Activated naive CD8-positive, alpha-beta T cell treated with anti-CD3 and anti-CD28 coated beads, Interleukin-2, amount 50 U/mL, for 24 hours (primary cell): Measurements from ENCODE around the gene MSH5.

Source experiments
- ATAC-seq: fragments of 150-1000 bp; cut with Tn5 transposase; one replicate; pipeline ENCODE4 v1.10.0; 2021
- DNase-seq: peaks from one replicate; pipeline ENCODE4 v3.0.0; 2021
- H3K27ac Mint-ChIP-seq: one replicate; pipeline ENCODE4 v1.8.0; 2021; ENCODE audit warnings: mild to moderate bottlenecking, mixed read lengths
- H3K27me3 Mint-ChIP-seq: one replicate; pipeline ENCODE4 v1.8.0; 2021; ENCODE audit warnings: mixed read lengths
- H3K36me3 Mint-ChIP-seq: one replicate; pipeline ENCODE4 v1.8.0; 2021; ENCODE audit warnings: low read depth, mixed read lengths
- H3K4me1 Mint-ChIP-seq: one replicate; pipeline ENCODE4 v1.8.0; 2021; ENCODE audit warnings: mixed read lengths
- H3K4me3 Mint-ChIP-seq: one replicate; pipeline ENCODE4 v1.8.0; 2021; ENCODE audit warnings: mild to moderate bottlenecking, moderate library complexity, mixed read lengths
- H3K9me3 Mint-ChIP-seq: one replicate; pipeline ENCODE4 v1.8.0; 2021; ENCODE audit warnings: mixed read lengths

The MSH5 gene

DNA sequence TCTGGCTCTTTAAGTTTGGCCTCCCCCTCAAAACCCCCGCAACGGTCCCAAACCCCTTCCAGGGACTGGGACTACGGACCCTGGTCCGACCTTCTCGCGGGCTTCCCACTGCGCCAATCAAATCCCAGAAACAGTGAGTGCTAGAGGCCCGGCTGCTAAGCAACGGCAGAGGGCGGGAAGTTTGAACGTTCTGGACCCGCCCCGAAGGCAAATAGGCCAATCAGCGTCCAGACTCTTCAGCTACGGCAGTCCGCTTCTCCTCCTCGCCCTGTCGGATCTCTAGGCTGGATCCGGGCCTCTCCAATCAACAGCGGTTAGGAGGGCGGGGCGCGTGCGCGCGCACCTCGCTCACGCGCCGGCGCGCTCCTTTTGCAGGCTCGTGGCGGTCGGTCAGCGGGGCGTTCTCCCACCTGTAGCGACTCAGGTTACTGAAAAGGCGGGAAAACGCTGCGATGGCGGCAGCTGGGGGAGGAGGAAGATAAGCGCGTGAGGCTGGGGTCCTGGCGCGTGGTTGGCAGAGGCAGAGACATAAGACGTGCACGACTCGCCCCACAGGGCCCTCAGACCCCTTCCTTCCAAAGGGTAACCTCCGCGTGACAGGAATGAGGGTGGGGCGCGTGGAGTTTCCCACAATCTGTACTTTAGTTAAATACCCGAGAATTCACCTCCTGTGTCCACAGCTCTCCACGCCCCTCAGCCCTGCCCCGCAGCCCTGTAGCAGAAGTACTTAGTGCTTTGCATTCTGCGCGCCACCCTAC is at the start of gene MSH5:
Gene MSH5 (plus strand): TSS at position 367 of the 758 bp plus-strand sequence. CDS start 462 bp downstream, outside the sequence.
- H3K27me3 Mint-ChIP-seq: peaks cover 3% of the 10 kb centered on the region
- peak; percentile 89 for ATAC-seq
- no peaks in the 10 kb centered on the region for H3K9me3 Mint-ChIP-seq
- peak within 1 kb of the TSS; percentile 97 for H3K4me3 Mint-ChIP-seq
- peak; percentile 97 for DNase-seq
- peak within 1 kb of the TSS; percentile 83 for H3K27ac Mint-ChIP-seq
- peaks cover 52% of the 10 kb centered on the region for H3K4me1 Mint-ChIP-seq
- peaks cover 46% of the 10 kb centered on the region for H3K36me3 Mint-ChIP-seq

DNA sequence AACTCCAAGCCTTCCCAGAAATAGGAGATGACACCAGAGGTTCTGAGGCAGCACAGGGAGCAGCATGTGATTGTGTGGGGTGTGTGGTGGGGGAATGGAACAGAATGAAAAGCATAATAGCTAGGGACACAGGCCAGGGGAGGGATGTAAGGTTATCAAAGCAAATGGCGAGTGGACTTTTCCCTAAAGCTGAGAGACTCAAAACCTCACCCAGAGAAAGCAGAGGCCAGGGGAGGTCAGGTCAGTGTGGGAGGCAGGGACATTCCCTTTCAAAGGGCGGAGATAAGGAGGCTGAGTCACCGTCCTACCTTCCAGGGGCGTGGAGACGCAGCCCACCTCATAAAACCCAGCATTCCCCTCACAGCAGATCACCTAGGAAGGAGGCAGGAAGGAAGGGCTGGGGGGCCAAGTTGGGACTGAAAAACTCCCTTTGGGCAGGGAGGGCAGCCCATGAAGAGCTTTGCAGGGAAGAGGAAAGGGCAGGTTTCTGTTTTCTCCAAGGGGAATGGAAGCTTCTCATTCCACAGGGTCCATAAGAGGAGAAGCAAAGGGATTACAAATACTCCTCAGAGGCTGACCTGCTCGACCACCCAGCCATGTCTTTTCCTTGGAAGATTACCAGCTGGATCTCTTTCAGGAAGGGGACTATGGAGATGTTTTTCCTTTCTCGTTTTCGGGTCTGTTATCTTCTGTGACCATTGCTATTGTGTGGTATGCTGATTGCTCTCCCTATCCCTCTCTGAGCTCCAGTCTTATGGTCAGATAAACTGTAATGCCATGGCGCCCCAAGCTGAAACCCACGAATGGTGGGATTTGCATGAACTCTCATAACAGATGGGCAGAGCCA is 49.4 kb upstream of the MSH5 start:
- DNase-seq (no peak), ATAC-seq (peak; percentile 44)
- Mint-ChIP-seq H3K4me1 (peaks cover 10% of the 10 kb centered on the region), H3K4me3 (no peak overlapping the region), H3K27me3 (no peaks in the 10 kb centered on the region), H3K27ac (peak overlapping the region; percentile 59), H3K36me3 (peaks cover 15% of the 10 kb centered on the region), H3K9me3 (no peaks in the 10 kb centered on the region)

DNA sequence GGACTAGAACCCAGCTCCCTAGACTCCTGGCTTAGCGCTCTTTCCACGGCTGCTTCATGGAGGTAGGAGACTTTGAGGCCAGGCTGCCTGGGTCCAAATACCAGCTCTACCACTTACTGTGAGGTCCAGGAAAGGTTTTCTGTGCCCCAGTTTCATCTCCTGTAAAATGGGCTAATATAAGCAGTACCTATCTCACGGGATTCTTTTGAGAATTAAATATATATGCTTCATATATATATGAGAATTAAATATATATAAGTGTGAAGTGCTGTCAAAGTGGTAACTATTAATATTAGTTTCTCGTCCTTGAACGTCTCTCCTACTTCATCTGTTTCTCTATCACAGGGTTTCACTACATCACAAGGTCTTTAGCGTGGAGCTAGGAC is 48.7 kb upstream of the MSH5 start:
- Mint-ChIP-seq H3K9me3 (no peaks in the 10 kb centered on the region), H3K4me1 (peaks cover 10% of the 10 kb centered on the region), H3K4me3 (no peak overlapping the region), H3K27me3 (no peaks in the 10 kb centered on the region), H3K36me3 (peaks cover 18% of the 10 kb centered on the region), H3K27ac (no peak overlapping the region)
- no peak for DNase-seq
- no peak for ATAC-seq

DNA sequence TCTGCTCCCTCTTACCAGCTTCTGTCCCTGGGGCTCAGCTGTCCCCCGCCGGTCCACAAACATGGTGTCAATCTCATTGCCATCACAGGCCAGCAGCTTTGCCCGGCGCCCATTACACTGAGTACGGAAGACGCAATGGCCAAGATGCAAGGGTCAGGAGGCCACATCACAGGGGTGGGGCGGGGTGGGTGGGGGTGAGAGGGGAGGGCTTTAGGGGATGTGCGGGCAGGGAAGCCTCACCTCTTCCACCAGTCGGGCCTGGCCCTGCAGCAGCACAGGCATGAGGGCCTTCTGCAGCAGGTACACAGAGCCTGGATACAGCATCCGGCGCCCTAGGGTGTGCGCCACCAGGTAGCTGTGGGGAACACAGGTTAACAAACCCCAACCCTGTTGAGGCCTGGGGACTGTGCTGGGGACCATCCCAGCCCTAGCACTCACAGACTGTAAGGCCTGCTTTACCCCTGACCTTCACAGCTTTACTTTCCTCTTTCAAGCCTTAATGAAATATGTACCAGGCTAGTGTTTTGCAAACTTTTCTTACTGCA is 48.2 kb upstream of the MSH5 start:
- H3K27ac Mint-ChIP-seq: no peak overlapping the region
- no peaks in the 10 kb centered on the region for H3K9me3 Mint-ChIP-seq
- ATAC-seq: no peak
- no peak for DNase-seq
- no peak overlapping the region for H3K4me3 Mint-ChIP-seq
- H3K4me1 Mint-ChIP-seq: peaks cover 10% of the 10 kb centered on the region
- no peaks in the 10 kb centered on the region for H3K27me3 Mint-ChIP-seq
- peaks cover 19% of the 10 kb centered on the region for H3K36me3 Mint-ChIP-seq

DNA sequence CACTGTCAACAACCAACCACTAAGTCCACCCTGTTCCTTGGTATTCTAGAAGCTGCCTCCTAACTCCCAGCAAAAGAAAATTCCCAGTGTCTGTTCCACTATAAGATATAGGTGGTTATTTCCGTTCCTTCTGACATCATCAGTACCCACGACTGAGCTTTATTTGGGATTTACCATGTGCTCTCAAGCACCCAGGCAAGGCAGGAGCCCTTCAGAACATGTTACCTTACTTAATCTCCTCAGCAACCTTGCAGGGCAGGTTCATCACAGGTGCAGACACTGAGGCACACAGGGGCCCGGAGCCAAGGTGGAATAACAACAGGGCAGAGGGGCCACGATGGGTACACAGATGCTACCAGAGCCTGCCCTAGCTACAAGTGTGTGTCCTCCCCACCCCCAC is 47.5 kb upstream of the MSH5 start:
- no peak for DNase-seq
- H3K4me3 Mint-ChIP-seq: no peak overlapping the region
- H3K4me1 Mint-ChIP-seq: peaks cover 11% of the 10 kb centered on the region
- no peak overlapping the region for H3K27ac Mint-ChIP-seq
- H3K27me3 Mint-ChIP-seq: no peaks in the 10 kb centered on the region
- no peaks in the 10 kb centered on the region for H3K9me3 Mint-ChIP-seq
- no peak for ATAC-seq
- peaks cover 20% of the 10 kb centered on the region for H3K36me3 Mint-ChIP-seq

DNA sequence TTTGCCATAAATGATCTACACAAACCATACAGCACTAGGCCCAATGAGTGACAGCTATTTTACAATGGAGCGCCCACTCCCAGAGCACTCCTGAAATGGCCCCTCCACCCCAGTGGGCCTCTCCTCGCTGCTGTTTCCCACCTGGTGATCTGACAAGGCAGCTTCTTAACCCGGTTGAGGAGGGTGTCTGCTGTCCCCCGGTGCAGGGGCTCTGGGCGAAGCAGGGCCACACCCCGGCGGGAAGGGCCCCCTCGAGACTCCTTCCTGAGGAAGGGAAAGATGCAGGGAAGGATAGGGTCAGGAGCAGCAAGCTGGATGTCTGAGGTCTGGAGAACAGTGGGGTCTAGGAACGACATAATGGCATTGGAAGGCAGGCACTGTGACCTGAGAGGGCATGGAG is 46.9 kb upstream of the MSH5 start:
- Mint-ChIP-seq H3K27me3 (no peaks in the 10 kb centered on the region), H3K27ac (no peak overlapping the region), H3K36me3 (peaks cover 20% of the 10 kb centered on the region), H3K4me1 (peaks cover 16% of the 10 kb centered on the region), H3K9me3 (no peaks in the 10 kb centered on the region), H3K4me3 (no peak overlapping the region)
- DNase-seq (no peak), ATAC-seq (no peak)

DNA sequence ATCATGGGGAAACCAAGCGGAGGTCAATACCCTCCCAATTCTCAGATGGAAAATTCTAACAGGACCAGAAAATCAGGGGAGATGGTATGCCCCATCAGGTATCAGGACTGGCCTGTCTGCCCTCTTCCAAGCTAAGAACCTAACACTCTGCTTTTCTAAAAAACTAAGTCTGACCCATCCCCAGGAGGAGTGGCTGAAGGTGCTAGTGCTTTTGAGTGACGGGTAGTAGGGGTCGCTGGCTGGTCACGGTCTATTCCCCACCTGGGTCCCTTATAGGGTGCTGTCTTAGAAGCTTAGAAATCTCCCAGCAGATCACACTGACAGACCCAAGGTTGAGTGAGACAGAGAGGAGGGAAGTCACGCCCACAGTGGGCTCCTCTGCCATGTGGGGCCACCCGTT is 46.3 kb upstream of the MSH5 start:
- H3K9me3 Mint-ChIP-seq: no peaks in the 10 kb centered on the region
- no peak overlapping the region for H3K27ac Mint-ChIP-seq
- H3K27me3 Mint-ChIP-seq: no peaks in the 10 kb centered on the region
- H3K36me3 Mint-ChIP-seq: peaks cover 21% of the 10 kb centered on the region
- peaks cover 18% of the 10 kb centered on the region for H3K4me1 Mint-ChIP-seq
- no peak overlapping the region for H3K4me3 Mint-ChIP-seq
- DNase-seq: no peak
- ATAC-seq: no peak

DNA sequence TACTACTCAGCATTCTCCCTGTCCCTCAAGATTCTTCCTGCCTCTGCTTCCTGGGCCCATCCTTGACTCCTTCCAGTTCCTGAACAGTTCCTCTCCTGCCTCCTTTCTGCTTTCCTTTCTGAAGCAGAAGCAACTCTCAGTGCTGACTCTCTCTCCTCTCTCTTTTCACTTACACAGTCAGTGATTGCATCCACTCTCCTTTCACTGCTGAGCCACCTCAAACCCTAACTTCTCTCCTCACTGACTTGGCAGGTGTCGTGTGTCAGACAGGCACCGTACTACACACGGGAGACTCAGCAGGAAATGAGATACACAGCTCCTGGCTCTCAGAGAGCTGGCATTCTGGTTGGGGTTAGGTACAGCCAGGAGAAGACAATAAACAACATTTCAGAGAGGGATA is 42.2 kb upstream of the MSH5 start:
- ATAC-seq: peak; percentile 18
- no peak for DNase-seq
- H3K27ac Mint-ChIP-seq: peak overlapping the region; percentile 53
- no peaks in the 10 kb centered on the region for H3K9me3 Mint-ChIP-seq
- H3K4me3 Mint-ChIP-seq: no peak overlapping the region
- peaks cover 22% of the 10 kb centered on the region for H3K36me3 Mint-ChIP-seq
- H3K4me1 Mint-ChIP-seq: peaks cover 27% of the 10 kb centered on the region
- no peaks in the 10 kb centered on the region for H3K27me3 Mint-ChIP-seq

DNA sequence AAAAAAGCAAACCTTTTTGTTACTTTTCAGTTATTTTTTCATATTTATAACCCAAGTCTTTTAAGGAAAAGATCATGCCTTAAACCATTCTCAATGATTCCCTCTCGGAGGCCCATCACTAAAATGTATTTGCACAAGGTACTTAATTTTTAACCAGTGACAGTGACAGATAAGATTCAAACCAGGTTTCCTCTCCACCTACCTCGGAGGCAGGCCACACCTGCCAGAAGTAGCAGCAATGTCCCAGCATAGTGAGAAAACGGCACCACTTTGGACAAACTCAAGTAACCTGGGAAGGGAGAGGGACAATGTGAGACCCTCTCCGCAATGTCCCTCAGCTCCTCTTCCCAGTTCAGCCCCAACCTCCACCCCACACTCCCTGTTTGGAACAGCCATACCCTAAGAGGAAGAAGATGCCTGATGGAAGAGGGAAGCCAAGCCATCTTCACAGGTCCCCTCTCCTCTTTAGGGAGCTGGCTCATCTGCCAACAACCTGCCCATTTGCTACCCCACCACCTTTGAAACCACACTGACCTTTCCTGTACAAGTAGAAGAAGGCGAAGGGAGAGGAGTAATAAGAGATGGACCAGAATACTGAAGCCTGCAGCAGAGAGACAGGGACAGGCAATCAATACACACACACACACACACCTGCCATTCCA is 38.9 kb upstream of the MSH5 start:
- no peak for DNase-seq
- peaks cover 15% of the 10 kb centered on the region for H3K36me3 Mint-ChIP-seq
- H3K27me3 Mint-ChIP-seq: no peaks in the 10 kb centered on the region
- peak overlapping the region; percentile 98 for H3K4me3 Mint-ChIP-seq
- no peak for ATAC-seq
- H3K27ac Mint-ChIP-seq: peak overlapping the region; percentile 14
- H3K4me1 Mint-ChIP-seq: peaks cover 34% of the 10 kb centered on the region
- no peaks in the 10 kb centered on the region for H3K9me3 Mint-ChIP-seq

DNA sequence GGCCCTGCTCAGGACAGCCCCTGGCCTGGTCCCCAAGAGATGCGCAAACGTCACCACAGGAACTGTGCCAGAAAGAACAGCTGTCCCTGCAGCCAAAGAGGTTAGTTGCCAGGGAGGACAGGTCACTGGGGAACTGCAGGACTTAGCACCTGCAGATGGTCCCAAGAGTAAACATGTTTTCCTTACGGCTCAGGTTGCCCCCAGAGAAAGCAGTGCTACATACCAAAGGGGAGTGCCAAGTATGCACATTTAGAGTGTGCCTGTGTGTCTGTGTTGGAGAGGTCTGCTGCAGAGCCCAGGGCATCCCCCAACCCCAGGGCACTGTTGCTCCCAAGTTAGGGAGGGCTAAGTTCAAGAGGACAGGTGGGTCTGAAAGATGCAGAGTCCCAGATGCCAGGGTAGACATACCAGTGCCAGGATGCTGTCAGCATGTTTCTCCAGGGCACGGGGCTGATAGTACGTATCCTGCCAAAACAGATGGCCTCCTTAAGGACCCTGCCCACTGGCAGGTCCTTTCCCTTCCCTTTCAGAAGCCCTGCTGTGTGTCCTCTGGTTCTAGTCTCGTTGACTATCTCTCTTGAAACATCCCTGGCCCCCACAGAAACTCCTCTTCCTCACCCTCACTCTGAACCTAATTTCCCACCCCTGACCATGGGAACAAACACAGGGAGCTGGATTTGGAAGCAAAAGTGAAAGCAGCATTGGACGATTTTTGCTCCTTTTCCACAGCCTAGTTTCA is 38.0 kb upstream of the MSH5 start:
- no peaks in the 10 kb centered on the region for H3K27me3 Mint-ChIP-seq
- peak overlapping the region; percentile 93 for H3K27ac Mint-ChIP-seq
- H3K9me3 Mint-ChIP-seq: no peaks in the 10 kb centered on the region
- peaks cover 11% of the 10 kb centered on the region for H3K36me3 Mint-ChIP-seq
- DNase-seq (no peak), ATAC-seq (no peak)
- H3K4me3 Mint-ChIP-seq: peak overlapping the region; percentile 98
- peaks cover 34% of the 10 kb centered on the region for H3K4me1 Mint-ChIP-seq

DNA sequence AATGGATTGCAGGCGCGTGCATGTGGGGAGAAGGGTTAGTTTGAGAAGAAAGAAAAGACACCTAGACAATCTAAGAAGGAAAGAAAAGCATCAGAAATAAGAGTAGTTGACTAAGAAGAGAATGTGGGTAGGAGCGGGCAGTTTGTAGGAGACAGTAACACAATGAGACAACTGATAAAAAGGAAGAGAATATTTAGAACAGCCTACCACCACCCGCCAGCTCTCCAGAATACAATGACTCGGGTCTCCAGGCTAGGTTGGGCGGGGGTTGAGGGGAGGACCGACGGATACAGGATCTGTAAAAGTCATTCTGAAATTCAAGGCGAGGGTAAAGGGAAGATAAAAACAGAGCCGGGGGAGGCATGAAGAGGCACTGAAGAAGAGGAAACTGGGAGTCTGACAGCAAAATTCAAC is 37.4 kb upstream of the MSH5 start:
- Mint-ChIP-seq H3K36me3 (peaks cover 9% of the 10 kb centered on the region), H3K4me3 (peak overlapping the region; percentile 98), H3K4me1 (peaks cover 32% of the 10 kb centered on the region), H3K9me3 (no peaks in the 10 kb centered on the region), H3K27me3 (no peaks in the 10 kb centered on the region), H3K27ac (peak overlapping the region; percentile 93)
- DNase-seq: peak; percentile 31
- ATAC-seq: no peak

DNA sequence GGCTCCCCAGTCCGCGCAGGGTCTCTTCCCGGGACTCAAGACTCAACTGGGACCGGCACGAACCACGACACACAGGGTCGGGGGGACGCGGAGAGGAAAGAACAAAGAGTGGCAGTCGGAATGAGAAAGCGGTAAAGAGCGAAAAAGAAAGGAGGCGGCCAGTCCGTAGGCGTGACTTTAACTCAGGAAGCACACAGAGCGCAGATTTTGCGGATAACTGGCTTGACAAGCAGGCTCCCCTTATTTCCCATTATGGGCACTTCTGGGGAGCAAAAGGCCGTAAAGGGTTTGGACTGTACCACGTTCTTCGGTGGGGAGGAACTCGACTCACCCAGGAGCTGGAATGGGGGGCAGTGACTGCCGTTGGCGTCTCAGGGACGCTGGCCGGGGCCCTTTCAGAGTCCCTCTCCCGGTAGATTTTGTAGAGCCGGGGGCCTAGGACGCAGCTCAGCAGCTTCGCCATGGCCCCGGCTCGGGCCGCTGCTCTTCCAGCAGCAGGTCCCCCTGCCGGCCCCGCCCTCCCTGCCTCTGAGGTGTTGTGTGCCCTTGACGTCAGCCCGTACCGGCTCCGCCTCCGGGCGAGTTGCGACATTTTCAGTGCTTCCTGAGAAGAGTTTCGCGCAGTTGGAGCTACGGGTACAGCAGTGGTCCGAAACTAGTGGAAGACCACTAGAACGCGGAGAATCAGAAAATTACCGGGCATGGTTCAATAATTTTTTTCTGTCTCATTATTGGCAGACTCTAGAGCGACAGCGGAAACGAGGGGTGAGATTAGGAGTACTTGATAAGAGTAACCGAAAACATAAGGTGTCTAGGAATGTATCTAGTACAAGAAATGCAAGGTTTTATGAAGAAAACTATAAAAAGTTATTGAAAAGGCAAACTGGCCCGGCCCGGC is 36.7 kb upstream of the MSH5 start, which contains the start of gene ABHD16A:
Gene ABHD16A (minus strand): TSS at position 506 of the 898 bp plus-strand sequence. CDS start 43 bp downstream, at position 463.
- Mint-ChIP-seq H3K4me3 (peak within 1 kb of the TSS; percentile 98), H3K36me3 (peaks cover 2% of the 10 kb centered on the region), H3K4me1 (peaks cover 26% of the 10 kb centered on the region), H3K9me3 (no peaks in the 10 kb centered on the region), H3K27ac (peak within 1 kb of the TSS; percentile 93), H3K27me3 (no peaks in the 10 kb centered on the region)
- peak; percentile 98 for DNase-seq
- peak; percentile 95 for ATAC-seq

DNA sequence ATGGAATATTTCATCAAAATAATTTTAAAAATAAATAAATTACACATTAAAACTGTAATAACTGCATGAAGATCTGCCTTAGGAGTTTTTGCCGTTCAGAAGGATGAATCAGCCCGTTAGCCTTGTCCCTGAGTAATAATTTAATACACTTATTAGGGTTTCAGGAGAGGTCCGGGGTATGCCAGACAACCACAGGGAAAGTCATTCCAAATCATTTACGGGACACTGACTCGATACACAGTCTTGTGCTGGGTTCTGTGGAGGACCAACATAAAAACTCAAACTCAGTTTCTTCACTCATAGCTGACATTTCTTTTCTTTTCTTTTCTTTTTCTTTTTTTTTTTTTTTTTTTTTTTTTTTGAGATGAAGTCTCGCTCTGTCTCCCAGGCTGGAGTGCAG is 33.9 kb upstream of the MSH5 start:
- DNase-seq (no peak), ATAC-seq (no peak)
- Mint-ChIP-seq H3K4me3 (no peak overlapping the region), H3K27me3 (no peaks in the 10 kb centered on the region), H3K9me3 (no peaks in the 10 kb centered on the region), H3K4me1 (peaks cover 24% of the 10 kb centered on the region), H3K27ac (no peak overlapping the region), H3K36me3 (no peaks in the 10 kb centered on the region)
